ENCODE data around the gene ABCB11.

DNA sequence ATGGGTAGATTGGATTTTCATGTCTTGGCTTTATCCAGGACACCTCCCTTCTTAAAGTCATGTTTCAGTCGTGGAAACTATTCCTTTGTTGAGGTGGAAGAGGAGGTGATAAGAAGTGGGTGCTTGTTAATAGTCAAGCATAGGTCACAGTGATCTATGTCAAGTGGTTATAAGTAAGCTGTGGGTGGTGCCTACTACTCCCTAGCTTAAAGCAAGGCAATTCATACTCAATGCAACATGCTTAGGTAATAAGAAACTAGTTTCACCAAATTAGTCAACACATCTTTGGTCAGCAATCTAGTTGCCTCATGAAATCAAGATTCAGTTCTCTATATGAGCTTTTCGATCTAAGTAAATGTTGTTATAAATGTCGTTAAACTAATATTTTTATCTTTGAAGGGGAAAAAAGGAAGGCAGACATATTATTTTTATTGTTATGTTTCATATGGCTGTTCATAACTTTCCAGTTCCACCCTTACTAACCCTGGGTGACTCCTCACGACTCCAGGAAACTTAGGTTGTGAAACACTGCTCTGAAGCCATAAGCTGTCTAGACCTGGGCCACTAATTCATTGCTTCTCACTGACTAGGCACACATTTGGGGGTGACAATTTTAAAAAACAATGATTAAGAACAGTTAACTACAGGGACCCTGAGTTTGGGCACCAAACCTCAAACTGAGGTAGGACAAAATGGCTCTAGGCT, 5.8 kb upstream of the ABCB11 start:
- TF ChIP-seq, protein P1, sequence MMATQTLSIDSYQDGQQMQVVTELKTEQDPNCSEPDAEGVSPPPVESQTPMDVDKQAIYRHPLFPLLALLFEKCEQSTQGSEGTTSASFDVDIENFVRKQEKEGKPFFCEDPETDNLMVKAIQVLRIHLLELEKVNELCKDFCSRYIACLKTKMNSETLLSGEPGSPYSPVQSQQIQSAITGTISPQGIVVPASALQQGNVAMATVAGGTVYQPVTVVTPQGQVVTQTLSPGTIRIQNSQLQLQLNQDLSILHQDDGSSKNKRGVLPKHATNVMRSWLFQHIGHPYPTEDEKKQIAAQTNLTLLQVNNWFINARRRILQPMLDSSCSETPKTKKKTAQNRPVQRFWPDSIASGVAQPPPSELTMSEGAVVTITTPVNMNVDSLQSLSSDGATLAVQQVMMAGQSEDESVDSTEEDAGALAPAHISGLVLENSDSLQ (IDR thresholded peaks at IDR 0.05) = no peak
- no peak for TF ChIP-seq ELF4 (IDR thresholded peaks at IDR 0.05)
- no peak for TF ChIP-seq FOXK2 (IDR thresholded peaks at IDR 0.05)
- no peak for TF ChIP-seq TARDBP (IDR thresholded peaks at IDR 0.05)
- TF ChIP-seq BHLHE40 (IDR thresholded peaks at IDR 0.05; ENCODE audit: borderline replicate concordance) = no peak
- TF ChIP-seq SP1 (IDR thresholded peaks at IDR 0.05) = no peak
- no peak for TF ChIP-seq L3MBTL2 (conservative IDR thresholded peaks at IDR 0.05)
- TF ChIP-seq FOXA1 (IDR thresholded peaks at IDR 0.05) = no peak
- TF ChIP-seq SUZ12 (IDR thresholded peaks at IDR 0.05) = no peak
- TF ChIP-seq ARNT (IDR thresholded peaks at IDR 0.05) = no peak
- no peak for TF ChIP-seq HDGF (IDR thresholded peaks at IDR 0.05; ENCODE audit: borderline replicate concordance)
- no peak for TF ChIP-seq FOXM1 (IDR thresholded peaks at IDR 0.05; ENCODE audit: borderline replicate concordance)
- TF ChIP-seq NFRKB (IDR thresholded peaks at IDR 0.05) = no peak

Measured in HEK293T (cell line).